ENCODE results near the gene TLX2. TPM values are rescaled to one million over a fixed set of nuclear protein-coding genes. Genes with fewer than 3 reads are reported as not detected.
A peak's percentile ranks its signal among the peaks of the same experiment; 100 is the strongest.

TLX2 gene
- total and polyA plus RNA-seq, 8 donors: 0.28 to 0.73 TPM; not detected in 6

- H3K9me3 ChIP-seq: no peaks in the 10 kb centered on the region
- WGBS, 5 donors: 72 to 89% (median 82%) methylated on average over 2 to 3 of the region's 3 CpGs
- DNase-seq: no peak
- peaks cover 0 to 35% (median 25%) of the 10 kb centered on the region in 3 donors for H3K27me3 ChIP-seq
- no peak overlapping the region for H3K4me3 ChIP-seq
- no peak overlapping the region for H3K27ac ChIP-seq
- no peak for TF ChIP-seq CTCF (IDR thresholded peaks at IDR 0.05)
- intact Hi-C loops (cut with DNase I; ENCODE audit: low total_unique reads): no loop called here
- H3K36me3 ChIP-seq: peaks cover 16 to 24% (median 20%) of the 10 kb centered on the region in 4 donors
- H3K4me1 ChIP-seq: peaks cover 0 to 14% (median 3%) of the 10 kb centered on the region in 4 donors
Observed at GRCh38 chr2:74522516-74522915, 8.3 kb downstream of the TLX2 start.

GRCh38 chr2:74524005-74524404 is 9.8 kb downstream of the TLX2 start:
- Histone ChIP-seq H3K27ac (no peak overlapping the region), H3K27me3 (peaks cover 0 to 20% (median 10%) of the 10 kb centered on the region in 3 donors), H3K4me3 (no peak overlapping the region), H3K4me1 (peaks cover 14 to 29% (median 18%) of the 10 kb centered on the region in 4 donors), H3K9me3 (no peaks in the 10 kb centered on the region), H3K36me3 (peaks cover 23 to 31% (median 29%) of the 10 kb centered on the region in 4 donors)
- no peak for DNase-seq
- no peak for TF ChIP-seq EP300 (IDR thresholded peaks at IDR 0.05)
- TF ChIP-seq CTCF (IDR thresholded peaks at IDR 0.05): no peak
- no peak for TF ChIP-seq POLR2A (IDR thresholded peaks at IDR 0.05)
- TF ChIP-seq POLR2AphosphoS5 (IDR thresholded peaks at IDR 0.05): no peak
- intact Hi-C loops (cut with DNase I; ENCODE audit: low total_unique reads): no loop called here
- WGBS, 5 donors: 83 to 89% (median 88%) methylated on average over 8 to 9 of the region's 9 CpGs

GRCh38 chr2:74524955-74525716 is 10.9 kb downstream of the TLX2 start:
- Histone ChIP-seq H3K9me3 (no peaks in the 10 kb centered on the region), H3K36me3 (peaks cover 23 to 31% (median 29%) of the 10 kb centered on the region in 4 donors), H3K27me3 (peaks cover 0 to 9% (median 0%) of the 10 kb centered on the region in 3 donors), H3K27ac (no peak overlapping the region), H3K4me1 (peaks cover 15 to 31% (median 18%) of the 10 kb centered on the region in 4 donors), H3K4me3 (no peak overlapping the region)
- intact Hi-C loops (cut with DNase I; ENCODE audit: low total_unique reads): no loop called here
- WGBS, 5 donors: 89 to 94% (median 93%) methylated on average over 10 of the region's 10 CpGs
- TF ChIP-seq POLR2AphosphoS5 (IDR thresholded peaks at IDR 0.05): no peak
- no peak for TF ChIP-seq POLR2A (IDR thresholded peaks at IDR 0.05)
- no peak for TF ChIP-seq EP300 (IDR thresholded peaks at IDR 0.05)
- no peak for TF ChIP-seq CTCF (IDR thresholded peaks at IDR 0.05)
- DNase-seq: no peak

GRCh38 chr2:74525717-74526648 is 11.7 kb downstream of the TLX2 start, which contains the start of gene DQX1:
Gene DQX1 (minus strand): TSS chr2:74526231. CDS start chr2:74525729, 502 bp downstream.
- H3K4me3 ChIP-seq: peak within 1 kb of the TSS in 1 of 4 donors; percentile 4
- H3K27ac ChIP-seq: peak within 1 kb of the TSS in 1 of 5 donors; percentile 15
- intact Hi-C loops (cut with DNase I; ENCODE audit: low total_unique reads): no loop called here
- peaks cover 0 to under 1% (median 0%) of the 10 kb centered on the region in 3 donors for H3K27me3 ChIP-seq
- TF ChIP-seq EP300 (IDR thresholded peaks at IDR 0.05) (no peak), CTCF (IDR thresholded peaks at IDR 0.05) (no peak), POLR2A (IDR thresholded peaks at IDR 0.05) (no peak), POLR2AphosphoS5 (IDR thresholded peaks at IDR 0.05) (peak in 1 of 3 donors; percentile 23)
- peaks cover 20 to 38% (median 25%) of the 10 kb centered on the region in 4 donors for H3K4me1 ChIP-seq
- WGBS, 5 donors: 55 to 71% (median 67%) methylated on average over 11 of the region's 11 CpGs
- DNase-seq: peak in 1 of 2 donors; percentile 89
- no peaks in the 10 kb centered on the region for H3K9me3 ChIP-seq
- peaks cover 23 to 31% (median 29%) of the 10 kb centered on the region in 4 donors for H3K36me3 ChIP-seq
